ENCODE measurements around the gene TNFRSF1A.

DNA sequence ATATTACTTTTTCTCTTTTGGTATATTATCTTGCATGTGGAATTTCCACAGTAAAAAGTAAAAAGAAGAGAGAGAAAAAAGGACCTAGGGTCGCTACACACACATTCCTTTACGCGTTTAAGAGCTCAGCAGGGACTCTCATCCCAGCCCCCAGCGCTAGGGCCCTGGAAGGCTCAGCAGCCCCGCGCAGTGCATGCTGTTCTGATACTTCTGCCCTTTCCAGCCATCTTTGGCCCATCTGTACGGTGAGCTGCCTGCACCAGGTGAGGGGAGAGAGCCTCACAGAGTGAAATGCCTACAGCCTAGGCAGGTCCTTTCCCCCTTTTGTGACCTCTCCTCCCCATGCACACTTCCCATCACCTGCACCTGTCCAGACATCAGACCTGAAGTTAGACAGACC is 40.5 kb upstream of the TNFRSF1A start:
- no peak for TF ChIP-seq ZNF274 (CRISPR knock-in tag; IDR thresholded peaks at IDR 0.05)
- TF ChIP-seq RAD21 (CRISPR knock-in tag; IDR thresholded peaks at IDR 0.05) = no peak
- TF ChIP-seq, protein P1, sequence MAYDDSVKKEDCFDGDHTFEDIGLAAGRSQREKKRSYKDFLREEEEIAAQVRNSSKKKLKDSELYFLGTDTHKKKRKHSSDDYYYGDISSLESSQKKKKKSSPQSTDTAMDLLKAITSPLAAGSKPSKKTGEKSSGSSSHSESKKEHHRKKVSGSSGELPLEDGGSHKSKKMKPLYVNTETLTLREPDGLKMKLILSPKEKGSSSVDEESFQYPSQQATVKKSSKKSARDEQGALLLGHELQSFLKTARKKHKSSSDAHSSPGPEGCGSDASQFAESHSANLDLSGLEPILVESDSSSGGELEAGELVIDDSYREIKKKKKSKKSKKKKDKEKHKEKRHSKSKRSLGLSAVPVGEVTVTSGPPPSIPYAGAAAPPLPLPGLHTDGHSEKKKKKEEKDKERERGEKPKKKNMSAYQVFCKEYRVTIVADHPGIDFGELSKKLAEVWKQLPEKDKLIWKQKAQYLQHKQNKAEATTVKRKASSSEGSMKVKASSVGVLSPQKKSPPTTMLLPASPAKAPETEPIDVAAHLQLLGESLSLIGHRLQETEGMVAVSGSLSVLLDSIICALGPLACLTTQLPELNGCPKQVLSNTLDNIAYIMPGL (CRISPR knock-in tag; IDR thresholded peaks at IDR 0.05; ENCODE audit: borderline replicate concordance in 1 of 2, low read depth in 1 of 2) = no peak
- no peak for TF ChIP-seq TCF7L2 (IDR thresholded peaks at IDR 0.05; ENCODE audit: low read depth, low read length)
- TF ChIP-seq ZNF589 (CRISPR knock-in tag; conservative IDR thresholded peaks at IDR 0.05) = no peak
- TF ChIP-seq, protein P2, sequence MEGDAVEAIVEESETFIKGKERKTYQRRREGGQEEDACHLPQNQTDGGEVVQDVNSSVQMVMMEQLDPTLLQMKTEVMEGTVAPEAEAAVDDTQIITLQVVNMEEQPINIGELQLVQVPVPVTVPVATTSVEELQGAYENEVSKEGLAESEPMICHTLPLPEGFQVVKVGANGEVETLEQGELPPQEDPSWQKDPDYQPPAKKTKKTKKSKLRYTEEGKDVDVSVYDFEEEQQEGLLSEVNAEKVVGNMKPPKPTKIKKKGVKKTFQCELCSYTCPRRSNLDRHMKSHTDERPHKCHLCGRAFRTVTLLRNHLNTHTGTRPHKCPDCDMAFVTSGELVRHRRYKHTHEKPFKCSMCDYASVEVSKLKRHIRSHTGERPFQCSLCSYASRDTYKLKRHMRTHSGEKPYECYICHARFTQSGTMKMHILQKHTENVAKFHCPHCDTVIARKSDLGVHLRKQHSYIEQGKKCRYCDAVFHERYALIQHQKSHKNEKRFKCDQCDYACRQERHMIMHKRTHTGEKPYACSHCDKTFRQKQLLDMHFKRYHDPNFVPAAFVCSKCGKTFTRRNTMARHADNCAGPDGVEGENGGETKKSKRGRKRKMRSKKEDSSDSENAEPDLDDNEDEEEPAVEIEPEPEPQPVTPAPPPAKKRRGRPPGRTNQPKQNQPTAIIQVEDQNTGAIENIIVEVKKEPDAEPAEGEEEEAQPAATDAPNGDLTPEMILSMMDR (CRISPR knock-in tag; IDR thresholded peaks at IDR 0.05) = no peak
